ENCODE results near the gene ZC2HC1C. TPM values are rescaled to one million over a fixed set of nuclear protein-coding genes. Genes with fewer than 3 reads are reported as not detected.

Gene ZC2HC1C
- total and polyA plus RNA-seq, 9 of the 15 experiments (the other 6 are each of a cell fraction or from before 2014, with no cell fraction given): 6.3 to 9.2 (median 7.7) TPM

DNA sequence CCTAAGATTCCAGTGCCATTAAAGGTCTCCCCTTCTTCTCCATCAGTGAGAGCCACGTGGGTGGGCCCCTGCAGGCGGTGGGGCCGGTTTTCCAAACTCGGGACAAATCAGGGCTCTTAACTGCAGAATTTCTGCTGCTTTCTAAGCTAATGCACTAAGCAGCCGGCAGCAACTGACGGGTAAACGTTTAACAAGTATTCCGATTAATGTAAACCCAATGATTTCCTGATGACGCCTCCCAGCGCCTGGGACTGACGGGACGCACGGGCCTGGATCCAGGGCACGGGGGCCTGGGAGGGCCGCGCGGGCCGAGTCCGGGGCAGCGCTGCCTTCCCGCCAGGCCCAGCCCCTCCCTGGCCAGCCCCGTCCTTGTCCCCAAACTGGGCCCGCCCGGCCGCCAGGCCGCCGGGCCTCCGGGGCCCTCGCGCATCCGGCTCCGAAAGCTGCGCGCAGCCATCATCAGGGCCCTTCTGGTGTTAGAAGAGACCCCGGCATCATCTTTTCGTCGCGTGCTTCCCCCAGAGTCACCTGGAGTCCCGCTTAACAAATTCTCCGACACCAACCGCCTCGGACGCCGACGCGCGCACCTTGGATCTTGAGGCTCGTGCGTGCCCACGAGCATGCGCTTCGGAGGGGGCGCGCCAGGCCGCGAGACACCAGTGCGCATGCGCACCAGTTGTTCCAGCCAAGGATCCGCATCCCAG is 18.4 kb upstream of the ZC2HC1C start, which contains the start of gene MLH3 (continued):
- TF ChIP-seq, protein P1, sequence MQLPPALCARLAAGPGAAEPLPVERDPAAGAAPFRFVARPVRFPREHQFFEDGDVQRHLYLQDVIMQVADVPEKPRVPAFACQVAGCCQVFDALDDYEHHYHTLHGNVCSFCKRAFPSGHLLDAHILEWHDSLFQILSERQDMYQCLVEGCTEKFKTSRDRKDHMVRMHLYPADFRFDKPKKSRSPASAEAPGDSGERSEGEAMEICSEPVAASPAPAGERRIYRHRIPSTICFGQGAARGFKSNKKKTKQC (CRISPR knock-in tag; IDR thresholded peaks at IDR 0.05): 0 out of 2 replicates have a peak, but pooled peaks have one; percentile 32
- TF ChIP-seq PHTF2 (CRISPR knock-in tag; IDR thresholded peaks at IDR 0.05) (no peak), CSDE1 (IDR thresholded peaks at IDR 0.05) (no peak), HNRNPLL (IDR thresholded peaks at IDR 0.05; ENCODE audit: low read depth, low read length, poor library complexity, severe bottlenecking) (peak; percentile 17), ZBTB7A (IDR thresholded peaks at IDR 0.05; ENCODE audit: borderline replicate concordance, control insufficient read depth, low read depth, low read length) (no peak; the same call in 1 of the 2 replicates), SMARCB1 (IDR thresholded peaks at IDR 0.05; ENCODE audit: insufficient read length, low read depth) (no peak), ZNF561 (CRISPR knock-in tag; conservative IDR thresholded peaks at IDR 0.05) (no peak), YY1 (IDR thresholded peaks at IDR 0.05; ENCODE audit: borderline replicate concordance in 1 of 3, control insufficient read depth in 1 of 3, extremely low read depth in 1 of 3, insufficient read depth in 3 of 3, insufficient read length in 1 of 3, insufficient replicate concordance in 2 of 3, low read depth in 1 of 3, low read length in 2 of 3) (peak in 1 of 3 experiments; percentile 53)
- TF ChIP-seq, protein P2, sequence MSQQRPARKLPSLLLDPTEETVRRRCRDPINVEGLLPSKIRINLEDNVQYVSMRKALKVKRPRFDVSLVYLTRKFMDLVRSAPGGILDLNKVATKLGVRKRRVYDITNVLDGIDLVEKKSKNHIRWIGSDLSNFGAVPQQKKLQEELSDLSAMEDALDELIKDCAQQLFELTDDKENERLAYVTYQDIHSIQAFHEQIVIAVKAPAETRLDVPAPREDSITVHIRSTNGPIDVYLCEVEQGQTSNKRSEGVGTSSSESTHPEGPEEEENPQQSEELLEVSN (IDR thresholded peaks at IDR 0.05; ENCODE audit: borderline replicate concordance in 1 of 2, extremely low read depth in 1 of 2, insufficient read depth in 1 of 2, insufficient read length in 1 of 2, low read depth in 1 of 2, low read length in 1 of 2, poor library complexity in 1 of 2, severe bottlenecking in 1 of 2): peak; percentile 87 to 93
- TF ChIP-seq, protein P3, sequence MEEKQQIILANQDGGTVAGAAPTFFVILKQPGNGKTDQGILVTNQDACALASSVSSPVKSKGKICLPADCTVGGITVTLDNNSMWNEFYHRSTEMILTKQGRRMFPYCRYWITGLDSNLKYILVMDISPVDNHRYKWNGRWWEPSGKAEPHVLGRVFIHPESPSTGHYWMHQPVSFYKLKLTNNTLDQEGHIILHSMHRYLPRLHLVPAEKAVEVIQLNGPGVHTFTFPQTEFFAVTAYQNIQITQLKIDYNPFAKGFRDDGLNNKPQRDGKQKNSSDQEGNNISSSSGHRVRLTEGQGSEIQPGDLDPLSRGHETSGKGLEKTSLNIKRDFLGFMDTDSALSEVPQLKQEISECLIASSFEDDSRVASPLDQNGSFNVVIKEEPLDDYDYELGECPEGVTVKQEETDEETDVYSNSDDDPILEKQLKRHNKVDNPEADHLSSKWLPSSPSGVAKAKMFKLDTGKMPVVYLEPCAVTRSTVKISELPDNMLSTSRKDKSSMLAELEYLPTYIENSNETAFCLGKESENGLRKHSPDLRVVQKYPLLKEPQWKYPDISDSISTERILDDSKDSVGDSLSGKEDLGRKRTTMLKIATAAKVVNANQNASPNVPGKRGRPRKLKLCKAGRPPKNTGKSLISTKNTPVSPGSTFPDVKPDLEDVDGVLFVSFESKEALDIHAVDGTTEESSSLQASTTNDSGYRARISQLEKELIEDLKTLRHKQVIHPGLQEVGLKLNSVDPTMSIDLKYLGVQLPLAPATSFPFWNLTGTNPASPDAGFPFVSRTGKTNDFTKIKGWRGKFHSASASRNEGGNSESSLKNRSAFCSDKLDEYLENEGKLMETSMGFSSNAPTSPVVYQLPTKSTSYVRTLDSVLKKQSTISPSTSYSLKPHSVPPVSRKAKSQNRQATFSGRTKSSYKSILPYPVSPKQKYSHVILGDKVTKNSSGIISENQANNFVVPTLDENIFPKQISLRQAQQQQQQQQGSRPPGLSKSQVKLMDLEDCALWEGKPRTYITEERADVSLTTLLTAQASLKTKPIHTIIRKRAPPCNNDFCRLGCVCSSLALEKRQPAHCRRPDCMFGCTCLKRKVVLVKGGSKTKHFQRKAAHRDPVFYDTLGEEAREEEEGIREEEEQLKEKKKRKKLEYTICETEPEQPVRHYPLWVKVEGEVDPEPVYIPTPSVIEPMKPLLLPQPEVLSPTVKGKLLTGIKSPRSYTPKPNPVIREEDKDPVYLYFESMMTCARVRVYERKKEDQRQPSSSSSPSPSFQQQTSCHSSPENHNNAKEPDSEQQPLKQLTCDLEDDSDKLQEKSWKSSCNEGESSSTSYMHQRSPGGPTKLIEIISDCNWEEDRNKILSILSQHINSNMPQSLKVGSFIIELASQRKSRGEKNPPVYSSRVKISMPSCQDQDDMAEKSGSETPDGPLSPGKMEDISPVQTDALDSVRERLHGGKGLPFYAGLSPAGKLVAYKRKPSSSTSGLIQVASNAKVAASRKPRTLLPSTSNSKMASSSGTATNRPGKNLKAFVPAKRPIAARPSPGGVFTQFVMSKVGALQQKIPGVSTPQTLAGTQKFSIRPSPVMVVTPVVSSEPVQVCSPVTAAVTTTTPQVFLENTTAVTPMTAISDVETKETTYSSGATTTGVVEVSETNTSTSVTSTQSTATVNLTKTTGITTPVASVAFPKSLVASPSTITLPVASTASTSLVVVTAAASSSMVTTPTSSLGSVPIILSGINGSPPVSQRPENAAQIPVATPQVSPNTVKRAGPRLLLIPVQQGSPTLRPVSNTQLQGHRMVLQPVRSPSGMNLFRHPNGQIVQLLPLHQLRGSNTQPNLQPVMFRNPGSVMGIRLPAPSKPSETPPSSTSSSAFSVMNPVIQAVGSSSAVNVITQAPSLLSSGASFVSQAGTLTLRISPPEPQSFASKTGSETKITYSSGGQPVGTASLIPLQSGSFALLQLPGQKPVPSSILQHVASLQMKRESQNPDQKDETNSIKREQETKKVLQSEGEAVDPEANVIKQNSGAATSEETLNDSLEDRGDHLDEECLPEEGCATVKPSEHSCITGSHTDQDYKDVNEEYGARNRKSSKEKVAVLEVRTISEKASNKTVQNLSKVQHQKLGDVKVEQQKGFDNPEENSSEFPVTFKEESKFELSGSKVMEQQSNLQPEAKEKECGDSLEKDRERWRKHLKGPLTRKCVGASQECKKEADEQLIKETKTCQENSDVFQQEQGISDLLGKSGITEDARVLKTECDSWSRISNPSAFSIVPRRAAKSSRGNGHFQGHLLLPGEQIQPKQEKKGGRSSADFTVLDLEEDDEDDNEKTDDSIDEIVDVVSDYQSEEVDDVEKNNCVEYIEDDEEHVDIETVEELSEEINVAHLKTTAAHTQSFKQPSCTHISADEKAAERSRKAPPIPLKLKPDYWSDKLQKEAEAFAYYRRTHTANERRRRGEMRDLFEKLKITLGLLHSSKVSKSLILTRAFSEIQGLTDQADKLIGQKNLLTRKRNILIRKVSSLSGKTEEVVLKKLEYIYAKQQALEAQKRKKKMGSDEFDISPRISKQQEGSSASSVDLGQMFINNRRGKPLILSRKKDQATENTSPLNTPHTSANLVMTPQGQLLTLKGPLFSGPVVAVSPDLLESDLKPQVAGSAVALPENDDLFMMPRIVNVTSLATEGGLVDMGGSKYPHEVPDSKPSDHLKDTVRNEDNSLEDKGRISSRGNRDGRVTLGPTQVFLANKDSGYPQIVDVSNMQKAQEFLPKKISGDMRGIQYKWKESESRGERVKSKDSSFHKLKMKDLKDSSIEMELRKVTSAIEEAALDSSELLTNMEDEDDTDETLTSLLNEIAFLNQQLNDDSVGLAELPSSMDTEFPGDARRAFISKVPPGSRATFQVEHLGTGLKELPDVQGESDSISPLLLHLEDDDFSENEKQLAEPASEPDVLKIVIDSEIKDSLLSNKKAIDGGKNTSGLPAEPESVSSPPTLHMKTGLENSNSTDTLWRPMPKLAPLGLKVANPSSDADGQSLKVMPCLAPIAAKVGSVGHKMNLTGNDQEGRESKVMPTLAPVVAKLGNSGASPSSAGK (IDR thresholded peaks at IDR 0.05): peak; percentile 96

All from K562 (cell line).